ENCODE results near the gene SFXN3. TPM values are rescaled to one million over a fixed set of nuclear protein-coding genes. Genes with fewer than 3 reads are reported as not detected.

SFXN3 gene
- total and polyA plus RNA-seq, 11 donors = 11.7 to 37.4 (median 17.8) TPM

DNA sequence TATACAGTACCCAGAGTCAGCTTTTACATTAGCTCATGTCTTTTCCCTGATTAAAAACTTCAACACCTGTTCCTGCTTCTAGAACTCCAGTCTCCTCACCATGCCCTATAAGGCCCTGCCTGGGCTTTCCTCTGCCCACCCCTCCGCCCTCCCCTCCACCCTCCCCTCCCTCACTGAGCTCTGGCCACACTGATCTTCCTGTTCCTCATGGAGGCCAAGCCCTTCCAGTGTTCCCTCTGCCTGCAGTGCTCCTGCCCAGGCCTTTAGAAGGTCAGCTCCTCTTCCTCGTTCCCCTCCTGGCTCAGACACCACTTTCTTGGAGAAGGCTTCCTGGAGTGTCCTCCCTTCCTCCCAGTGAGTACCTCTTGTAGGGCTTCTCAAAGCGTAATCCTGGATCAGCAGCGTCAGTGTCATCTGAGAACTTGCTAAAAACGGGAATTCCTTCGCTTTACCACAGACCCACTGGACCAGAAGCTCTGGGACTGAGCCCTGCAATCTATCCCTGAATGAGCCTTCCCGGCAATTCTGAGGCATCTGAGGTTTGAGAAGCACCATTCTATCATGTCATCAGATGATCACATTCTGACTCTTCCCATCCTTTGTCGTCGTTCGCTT lies 3.8 kb upstream of the SFXN3 start:
- Histone ChIP-seq H3K27me3 (no peaks in the 10 kb centered on the region), H3K9me3 (no peaks in the 10 kb centered on the region), H3K4me3 (no peak overlapping the region), H3K4me1 (peaks cover 0 to 23% (median 7%) of the 10 kb centered on the region in 12 donors), H3K36me3 (no peaks in the 10 kb centered on the region), H3K27ac (no peak overlapping the region)
- DNase-seq (no peak), ATAC-seq (no peak)
- intact Hi-C loops (cut with DNase I) = loop anchor here in 1 of 10 donors (5.0 kb wide), 1 partner anchor 40 kb away; the partner anchor contains the start of genes MRPL43 and TWNK
- 74 to 82% (median 79%) methylated on average over 10 of the region's 10 CpGs for WGBS, 4 donors
- TF ChIP-seq, protein P1, sequence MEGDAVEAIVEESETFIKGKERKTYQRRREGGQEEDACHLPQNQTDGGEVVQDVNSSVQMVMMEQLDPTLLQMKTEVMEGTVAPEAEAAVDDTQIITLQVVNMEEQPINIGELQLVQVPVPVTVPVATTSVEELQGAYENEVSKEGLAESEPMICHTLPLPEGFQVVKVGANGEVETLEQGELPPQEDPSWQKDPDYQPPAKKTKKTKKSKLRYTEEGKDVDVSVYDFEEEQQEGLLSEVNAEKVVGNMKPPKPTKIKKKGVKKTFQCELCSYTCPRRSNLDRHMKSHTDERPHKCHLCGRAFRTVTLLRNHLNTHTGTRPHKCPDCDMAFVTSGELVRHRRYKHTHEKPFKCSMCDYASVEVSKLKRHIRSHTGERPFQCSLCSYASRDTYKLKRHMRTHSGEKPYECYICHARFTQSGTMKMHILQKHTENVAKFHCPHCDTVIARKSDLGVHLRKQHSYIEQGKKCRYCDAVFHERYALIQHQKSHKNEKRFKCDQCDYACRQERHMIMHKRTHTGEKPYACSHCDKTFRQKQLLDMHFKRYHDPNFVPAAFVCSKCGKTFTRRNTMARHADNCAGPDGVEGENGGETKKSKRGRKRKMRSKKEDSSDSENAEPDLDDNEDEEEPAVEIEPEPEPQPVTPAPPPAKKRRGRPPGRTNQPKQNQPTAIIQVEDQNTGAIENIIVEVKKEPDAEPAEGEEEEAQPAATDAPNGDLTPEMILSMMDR (IDR thresholded peaks at IDR 0.05) = no peak
- no peak for TF ChIP-seq POLR2A (IDR thresholded peaks at IDR 0.05)

DNA sequence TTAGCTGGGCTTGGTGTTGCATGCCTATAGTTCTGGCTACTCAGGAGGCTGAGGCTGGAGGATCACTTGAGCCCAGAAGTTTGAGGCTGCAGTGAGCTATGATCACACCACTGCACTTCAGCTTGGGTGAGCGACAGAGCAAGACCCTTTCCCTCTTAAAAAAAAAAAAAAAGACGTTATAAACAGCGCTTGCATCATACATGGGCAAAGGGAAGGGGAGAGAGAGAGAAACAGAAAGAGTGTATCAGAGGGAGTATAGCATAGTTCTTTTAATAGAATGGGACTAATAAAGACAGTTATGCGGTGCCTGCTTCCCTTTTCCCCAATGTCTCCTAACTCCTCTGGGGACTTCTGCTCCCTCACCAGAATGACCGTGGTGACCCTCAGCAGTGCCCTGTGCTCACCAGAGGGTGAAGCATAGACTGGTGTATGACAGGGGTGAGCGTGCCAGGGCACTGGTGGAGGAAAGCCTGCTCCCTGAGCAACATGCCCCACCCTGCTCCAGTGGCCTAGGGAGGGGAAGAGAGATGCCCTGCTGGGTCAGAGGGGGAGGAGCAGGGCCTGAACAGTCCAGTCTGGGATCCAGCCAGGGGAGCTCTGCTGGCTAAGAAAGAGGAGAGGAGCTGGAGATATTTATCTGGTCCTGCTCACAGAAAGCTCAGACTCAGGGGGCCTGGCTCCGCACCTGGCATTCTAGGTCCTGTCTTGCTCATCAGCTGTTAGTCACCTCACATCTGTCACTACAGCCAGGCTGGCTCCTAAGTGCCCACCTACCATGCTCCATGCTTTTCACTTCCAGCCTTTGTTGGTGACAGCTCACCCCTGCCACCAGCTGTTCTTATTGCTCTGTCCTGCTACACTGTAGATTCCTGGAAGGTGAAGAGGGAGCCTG lies 2.3 kb upstream of the SFXN3 start:
- 70 to 80% (median 73%) methylated on average over 7 of the region's 7 CpGs for WGBS, 4 donors
- intact Hi-C loops (cut with DNase I) = loop anchor here in 1 of 10 donors (5.0 kb wide), 1 partner anchor 41 kb away; the partner anchor contains the start of genes MRPL43 and TWNK
- Histone ChIP-seq H3K4me3 (no peak overlapping the region), H3K27ac (no peak overlapping the region), H3K36me3 (no peaks in the 10 kb centered on the region), H3K27me3 (no peaks in the 10 kb centered on the region), H3K9me3 (no peaks in the 10 kb centered on the region), H3K4me1 (peaks cover 0 to 36% (median 18%) of the 10 kb centered on the region in 12 donors)
- no peak for DNase-seq
- ATAC-seq = no peak
- TF ChIP-seq POLR2A (IDR thresholded peaks at IDR 0.05) = no peak
- TF ChIP-seq, protein P1 (IDR thresholded peaks at IDR 0.05) = no peak

DNA sequence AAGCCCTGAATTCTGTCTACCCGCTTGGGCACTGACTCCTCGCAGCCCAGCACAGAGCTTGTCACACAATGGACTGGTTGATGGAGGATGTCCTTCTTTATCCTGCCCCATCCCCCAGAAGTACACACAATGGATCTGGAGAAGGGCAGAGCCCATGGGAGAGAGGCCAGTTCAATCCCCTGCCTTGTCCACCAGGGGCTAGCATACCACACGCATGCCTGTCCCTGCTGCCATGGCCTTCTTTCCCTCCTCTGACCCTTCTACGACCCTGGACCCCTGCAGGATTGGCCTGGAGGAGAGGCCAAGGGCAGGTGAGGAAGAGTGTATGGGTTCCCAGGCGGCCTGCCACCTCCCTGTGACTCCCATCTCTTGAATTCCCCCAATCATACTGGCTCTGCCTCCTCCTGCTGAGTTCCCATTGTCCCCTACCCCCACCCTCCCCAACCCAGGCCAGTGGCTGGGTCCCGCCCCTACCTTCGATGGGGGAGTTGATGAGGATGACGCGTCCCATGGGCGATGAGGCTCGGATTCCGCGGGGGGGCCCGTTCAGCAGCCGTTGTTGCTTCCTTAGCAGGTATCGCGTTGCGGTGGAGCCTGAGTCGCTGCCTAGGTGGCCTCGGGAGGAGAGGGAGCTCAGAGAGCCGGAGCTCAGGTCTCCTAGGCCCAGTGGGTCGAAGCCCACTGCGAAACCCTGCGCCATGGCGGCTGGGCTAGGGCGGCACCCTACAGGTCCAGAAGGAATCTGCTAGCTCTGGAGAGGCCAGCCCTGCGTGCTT lies 1.3 kb upstream of the SFXN3 start:
- 63 to 75% (median 65%) methylated on average over 23 to 27 of the region's 27 CpGs for WGBS, 4 donors
- Histone ChIP-seq H3K36me3 (peaks cover 0 to 4% (median 3%) of the 10 kb centered on the region in 9 donors), H3K9me3 (no peaks in the 10 kb centered on the region), H3K4me1 (peaks cover 0 to 39% (median 20%) of the 10 kb centered on the region in 12 donors), H3K27me3 (no peaks in the 10 kb centered on the region), H3K4me3 (no peak overlapping the region), H3K27ac (no peak overlapping the region)
- ATAC-seq = no peak
- TF ChIP-seq POLR2A (IDR thresholded peaks at IDR 0.05) = no peak
- TF ChIP-seq, protein P1 (IDR thresholded peaks at IDR 0.05) = no peak
- intact Hi-C loops (cut with DNase I) = loop anchor here in 4 of 10 donors (5.0 kb wide), 3 partner anchors 32 to 42 kb away; partner anchors contain the start of genes MRPL43 (in 2 of the 4), TWNK (in 2 of the 4) and LZTS2 (in 1 of the 4)
- DNase-seq = no peak

Data from heart left ventricle (tissue), 16 donors.